Osteocyte (in vitro differentiated cells): ENCODE results near the gene RBM18. TPM values are rescaled to one million over a fixed set of nuclear protein-coding genes. Genes with fewer than 3 reads are reported as not detected.

Experiments
- DNase-seq: peaks from one replicate; pipeline ENCODE4 v3.0.0; 2021; ENCODE audit warnings: mixed read lengths; ENCODE audit not compliant: unreplicated experiment; ENCODE audit errors: extremely low spot score
- H3K27ac Mint-ChIP-seq: one replicate; pipeline ENCODE4 v1.8.0; 2021; ENCODE audit warnings: mild to moderate bottlenecking, mixed read lengths; ENCODE audit not compliant: unreplicated experiment
- H3K27me3 Mint-ChIP-seq: one replicate; pipeline ENCODE4 v1.8.0; 2021; ENCODE audit warnings: mixed read lengths; ENCODE audit not compliant: unreplicated experiment
- H3K36me3 Mint-ChIP-seq: one replicate; pipeline ENCODE4 v1.8.0; 2021; ENCODE audit warnings: mixed read lengths; ENCODE audit not compliant: unreplicated experiment
- H3K4me1 Mint-ChIP-seq: one replicate; pipeline ENCODE4 v1.8.0; 2021; ENCODE audit warnings: mixed read lengths; ENCODE audit not compliant: unreplicated experiment
- H3K4me3 Mint-ChIP-seq: one replicate; pipeline ENCODE4 v1.8.0; 2021; ENCODE audit warnings: mild to moderate bottlenecking, moderate library complexity, mixed read lengths; ENCODE audit not compliant: unreplicated experiment
- H3K9me3 Mint-ChIP-seq: one replicate; pipeline ENCODE4 v1.8.0; 2021; ENCODE audit warnings: mixed read lengths; ENCODE audit not compliant: unreplicated experiment
- CTCF ChIP-seq: fragments of 200-600 bp; sonication (generic); IDR thresholded peaks from 2 replicates; pipeline ENCODE4 v1.5.0; 2021; ENCODE audit warnings: antibody characterized with exemption, mild to moderate bottlenecking, moderate library complexity
- total RNA-seq: library from RNA; stranded (reverse); gene quantifications from 2 replicates; pipeline ENCODE4 v1.2.1, GENCODE V29; 2021

The RBM18 gene
- total RNA-seq, 1 donor from 2014 or later, result 24.2 TPM

DNA sequence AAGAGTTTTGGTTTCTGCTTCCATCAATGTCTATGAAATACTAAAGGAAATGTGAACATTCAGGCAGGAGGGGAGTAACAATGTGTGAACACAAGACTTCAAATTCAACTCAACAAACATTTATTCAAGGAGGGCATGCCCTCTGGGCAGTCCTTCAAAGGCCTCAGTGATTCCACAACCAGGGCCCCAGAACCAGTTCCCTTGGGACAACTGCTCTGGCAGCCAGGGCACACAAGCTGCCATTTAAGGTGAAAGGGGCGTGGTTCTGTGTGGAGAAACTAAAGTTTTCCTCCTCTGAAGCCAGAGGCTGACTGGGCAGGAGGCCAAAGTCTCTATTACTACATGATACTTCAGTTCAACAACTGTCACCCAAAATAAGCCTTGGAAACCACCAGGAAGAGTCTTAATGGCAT is 3.2 kb downstream of the RBM18 start:
- no peak for TF ChIP-seq CTCF
- no peaks in the 10 kb centered on the region for H3K9me3 Mint-ChIP-seq
- H3K4me1 Mint-ChIP-seq, result peaks cover 39% of the 10 kb centered on the region
- no peaks in the 10 kb centered on the region for H3K27me3 Mint-ChIP-seq
- H3K36me3 Mint-ChIP-seq, result peaks cover 24% of the 10 kb centered on the region
- H3K27ac Mint-ChIP-seq, result peak overlapping the region; percentile 42
- peak; percentile 86 for DNase-seq
- no peak overlapping the region for H3K4me3 Mint-ChIP-seq

DNA sequence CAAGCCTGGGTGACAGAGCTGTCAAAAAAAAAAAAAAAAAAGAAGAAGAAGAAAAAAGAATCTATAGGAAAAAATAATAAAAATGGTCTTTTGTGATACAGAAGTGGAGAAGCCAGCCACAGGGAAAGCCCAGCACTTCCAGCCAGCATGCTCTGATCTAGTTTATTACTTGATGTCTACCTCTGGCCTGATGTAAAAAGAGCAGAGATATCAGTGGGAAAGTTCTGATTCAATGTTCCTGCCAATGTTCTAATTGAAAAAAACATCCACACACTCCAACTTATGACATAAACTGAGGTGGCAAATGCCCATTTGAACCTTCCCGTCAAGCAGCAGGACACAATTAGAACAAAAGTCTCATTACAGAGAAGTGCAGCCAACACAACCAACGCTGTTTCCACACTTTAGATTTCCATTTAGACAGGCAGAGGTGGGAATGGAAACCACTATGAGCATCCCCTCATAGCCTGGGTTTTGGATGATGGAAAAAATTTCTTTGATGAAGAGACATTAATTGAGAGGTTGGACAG is 5.7 kb downstream of the RBM18 start:
- no peaks in the 10 kb centered on the region for H3K9me3 Mint-ChIP-seq
- TF ChIP-seq CTCF, result no peak
- no peak for DNase-seq
- H3K4me1 Mint-ChIP-seq, result peaks cover 30% of the 10 kb centered on the region
- H3K4me3 Mint-ChIP-seq, result no peak overlapping the region
- H3K27ac Mint-ChIP-seq, result no peak overlapping the region
- H3K36me3 Mint-ChIP-seq, result peaks cover 32% of the 10 kb centered on the region
- H3K27me3 Mint-ChIP-seq, result no peaks in the 10 kb centered on the region

- Mint-ChIP-seq H3K36me3 (peaks cover 40% of the 10 kb centered on the region), H3K27me3 (no peaks in the 10 kb centered on the region), H3K4me1 (peaks cover 7% of the 10 kb centered on the region), H3K4me3 (no peak overlapping the region), H3K9me3 (no peaks in the 10 kb centered on the region), H3K27ac (no peak overlapping the region)
- DNase-seq, result no peak
- no peak for TF ChIP-seq CTCF
Measured at GRCh38 chr9:122256206-122256605, 8.4 kb downstream of the RBM18 start.

DNA sequence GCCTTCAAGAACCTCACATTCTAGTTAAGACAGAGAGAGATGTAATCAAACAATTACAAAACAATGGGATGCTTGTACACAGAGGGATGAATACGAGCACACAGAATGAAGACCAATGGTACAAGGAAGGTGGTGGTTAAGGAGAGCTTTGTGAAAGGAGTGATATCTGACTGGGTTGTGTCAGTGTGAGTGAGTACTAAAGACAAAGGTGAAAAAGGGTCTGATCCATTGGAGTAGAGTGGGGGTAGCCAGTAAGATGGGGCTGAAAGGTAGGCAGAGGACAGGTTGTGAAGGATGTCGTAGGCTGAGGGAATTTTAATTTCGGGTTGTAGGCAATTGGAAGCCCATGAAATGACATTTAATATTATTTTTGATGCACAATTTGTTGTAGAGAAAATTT is 9.9 kb downstream of the RBM18 start:
- DNase-seq, result no peak
- Mint-ChIP-seq H3K4me1 (peaks cover 3% of the 10 kb centered on the region), H3K27ac (no peak overlapping the region), H3K36me3 (peaks cover 40% of the 10 kb centered on the region), H3K27me3 (no peaks in the 10 kb centered on the region), H3K9me3 (no peaks in the 10 kb centered on the region), H3K4me3 (no peak overlapping the region)
- TF ChIP-seq CTCF, result no peak

GRCh38 chr9:122252796-122253195 is 11.8 kb downstream of the RBM18 start:
- Mint-ChIP-seq H3K27me3 (no peaks in the 10 kb centered on the region), H3K4me1 (peaks cover 3% of the 10 kb centered on the region), H3K36me3 (peaks cover 37% of the 10 kb centered on the region), H3K9me3 (no peaks in the 10 kb centered on the region), H3K4me3 (no peak overlapping the region), H3K27ac (no peak overlapping the region)
- no peak for DNase-seq
- TF ChIP-seq CTCF, result no peak
